SK-N-MC (cell line): Measurements from ENCODE around the gene CCDC127.

Experiments
- EZH2 ChIP-seq: fragments of 200-600 bp; sonication (generic); IDR thresholded peaks from one replicate; pipeline ENCODE4 v1.6.1; 2017; ENCODE audit warnings: antibody characterized with exemption
- POLR2AphosphoS5 ChIP-seq: IDR thresholded peaks from 2 replicates; pipeline ENCODE4 v1.6.1; 2012; ENCODE audit warnings: mild to moderate bottlenecking, low read depth, low read length, borderline replicate concordance

- TF ChIP-seq EZH2: no peak
- TF ChIP-seq POLR2AphosphoS5: no peak
Measured at GRCh38 chr5:201672-202071, 16.3 kb downstream of the CCDC127 start.
